Lung (tissue), 12 donors: ENCODE measurements around the gene PBRM1. TPM values are rescaled to one million over a fixed set of nuclear protein-coding genes. Genes with fewer than 3 reads are reported as not detected.
A peak's percentile ranks its signal among the peaks of the same experiment; 100 is the strongest.

Experiments used
- ATAC-seq: fragments of 200-7000 bp; cut with Tn5 transposase; one replicate; pipeline ENCODE4 v1.9.1; 2020; ENCODE audit warnings: moderate number of reproducible peaks; ENCODE audit not compliant: insufficient read depth, low FRiP score
- DNase-seq, 3 donors: peaks; one replicate each; pipeline ENCODE4 v3.0.0-alpha.2; 2013 to 2017
- H3K27ac ChIP-seq, 2 donors: one replicate each; pipeline ENCODE4 v1.5.1; 2013; ENCODE audit warnings: mild to moderate bottlenecking in 2 of 2, moderate library complexity in 2 of 2, control low read depth in 1 of 2, inconsistent platforms in 1 of 2, low read depth in 1 of 2, low read length in 1 of 2
- H3K27me3 ChIP-seq, 3 donors: one replicate each; pipeline ENCODE4 v1.5.1; 2013; ENCODE audit warnings: low read length in 2 of 3; ENCODE audit not compliant: control insufficient read depth in 3 of 3, insufficient read depth in 3 of 3
- H3K36me3 ChIP-seq, 4 donors: one replicate each; pipeline ENCODE4 v1.5.1; 2013; ENCODE audit warnings: low read length in 4 of 4, mild to moderate bottlenecking in 1 of 4, moderate library complexity in 1 of 4; ENCODE audit not compliant: control insufficient read depth in 4 of 4, insufficient read depth in 4 of 4
- H3K4me1 ChIP-seq, 5 donors: one replicate each; pipeline ENCODE4 v1.5.1; 2013; ENCODE audit warnings: low read length in 5 of 5, mild to moderate bottlenecking in 2 of 5, moderate library complexity in 1 of 5; ENCODE audit not compliant: control insufficient read depth in 5 of 5, insufficient read depth in 5 of 5
- H3K4me3 ChIP-seq: one replicate; pipeline ENCODE4 v1.5.1; 2013; ENCODE audit warnings: mild to moderate bottlenecking, control low read depth, moderate library complexity
- H3K9ac ChIP-seq, 2 donors: one replicate each; pipeline ENCODE4 v1.5.1; 2013; ENCODE audit warnings: low read length in 2 of 2, control low read depth in 1 of 2; ENCODE audit not compliant: insufficient read depth in 1 of 2
- H3K9me3 ChIP-seq, 4 donors: one replicate each; pipeline ENCODE4 v1.5.1; 2013; ENCODE audit warnings: low read length in 3 of 4, mild to moderate bottlenecking in 1 of 4, moderate library complexity in 1 of 4; ENCODE audit not compliant: control insufficient read depth in 4 of 4, insufficient read depth in 3 of 4
- CTCF ChIP-seq: IDR thresholded peaks from 2 replicates; pipeline ENCODE4 v1.5.1; 2012; ENCODE audit warnings: mild to moderate bottlenecking; ENCODE audit errors: control extremely low read depth, extremely low read depth
- WGBS, 2 donors: extraction: QIAGEN DNeasy Blood & Tissue Kit; methylation state at CpG; one replicate each; pipeline ENCODE4 v1.1.7; 2013; 5-methylcytosine and 5-hydroxymethylcytosine counted together
- polyA plus RNA-seq, 2 donors: library from polyadenylated mRNA; stranded (reverse); fragments of 200-250 nt; gene quantifications; one replicate each; pipeline ENCODE4 v1.2.1, GENCODE V29; 2013
- total RNA-seq, 2 donors: library from RNA; depleted of rRNA in 1 of 2; stranded (reverse); fragments of >200 nt in 1 of 2; gene quantifications; one replicate each; pipeline ENCODE4 v1.2.1, GENCODE V29; 2014 to 2021
- donor health status: control.
- donor health status: control.
- donor health status: Bipolar disorder and iron deficiency.
- donor health status: healthy.
- donor health status: DM: yes; HTN: yes; CAD: no.

Gene PBRM1
- total and polyA plus RNA-seq, 4 donors = 9.8 to 92.8 (median 40.7) TPM

- ATAC-seq (no peak), DNase-seq (no peak)
- 83 to 90% methylated on average over 14 of the region's 14 CpGs for WGBS, 2 donors
- Histone ChIP-seq H3K9ac (peak overlapping the region in 1 of 2 donors; percentile 24), H3K4me3 (no peak overlapping the region), H3K36me3 (peaks cover 0 to 15% (median 7%) of the 10 kb centered on the region in 4 donors), H3K4me1 (peaks cover 17 to 79% (median 34%) of the 10 kb centered on the region in 5 donors), H3K9me3 (no peaks in the 10 kb centered on the region), H3K27me3 (no peaks in the 10 kb centered on the region), H3K27ac (peak overlapping the region in 1 of 2 donors; percentile 4)
- TF ChIP-seq CTCF = no peak
Measured at GRCh38 chr3:52531860-52532516, 153.7 kb downstream of the PBRM1 start.

- DNase-seq = no peak
- TF ChIP-seq CTCF = no peak
- Histone ChIP-seq H3K4me3 (no peak overlapping the region), H3K27ac (peak overlapping the region; percentile 46 to 69), H3K4me1 (peaks cover 17 to 84% (median 34%) of the 10 kb centered on the region in 5 donors), H3K9ac (no peak overlapping the region), H3K36me3 (peaks cover 0 to 21% (median 10%) of the 10 kb centered on the region in 4 donors), H3K27me3 (no peaks in the 10 kb centered on the region), H3K9me3 (no peaks in the 10 kb centered on the region)
- no peak for ATAC-seq
- 81 to 85% methylated on average over 10 of the region's 10 CpGs for WGBS, 2 donors
Measured at GRCh38 chr3:52530918-52531826, 154.5 kb downstream of the PBRM1 start.

- Histone ChIP-seq H3K9ac (peak overlapping the region in 1 of 2 donors; percentile 9), H3K27ac (peak overlapping the region; percentile 18 to 69), H3K27me3 (no peaks in the 10 kb centered on the region), H3K4me1 (peaks cover 20 to 81% (median 29%) of the 10 kb centered on the region in 5 donors), H3K9me3 (no peaks in the 10 kb centered on the region), H3K36me3 (peaks cover 0 to 27% (median 11%) of the 10 kb centered on the region in 4 donors), H3K4me3 (no peak overlapping the region)
- no peak for TF ChIP-seq CTCF
- peak; percentile 77 to 91 (median 80) for DNase-seq
- no peak for ATAC-seq
- WGBS, 2 donors = 63 to 74% methylated on average over 12 of the region's 12 CpGs
Measured at GRCh38 chr3:52529376-52530333, 156.1 kb downstream of the PBRM1 start.
